Measurements from ENCODE around the gene KAZALD1.

Gene KAZALD1

DNA sequence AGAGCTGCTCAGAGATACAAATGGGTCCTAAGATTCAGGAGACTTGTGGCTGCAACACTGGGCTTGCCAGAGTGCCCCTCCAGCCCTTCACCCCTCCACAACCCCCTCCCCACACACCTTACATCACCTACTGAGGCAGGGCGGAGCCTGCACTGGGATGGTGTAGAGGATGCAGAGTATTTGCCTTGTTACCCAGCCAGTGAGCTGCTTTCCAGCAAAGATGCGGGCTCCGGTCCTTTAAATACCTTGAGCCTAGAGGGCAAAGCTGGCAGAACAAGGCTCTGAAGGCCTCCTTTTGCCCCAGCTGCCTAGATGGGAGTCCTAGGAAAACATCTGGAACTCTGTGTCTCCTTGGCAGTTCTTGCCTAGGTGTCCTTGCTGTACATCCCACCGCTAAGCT lies 34.6 kb downstream of the KAZALD1 start:
- no peak overlapping the region for H2AK5ac ChIP-seq (ENCODE audit: low read length)
- H3K4ac ChIP-seq (ENCODE audit: low read depth, low read length), result no peak overlapping the region
- no peak overlapping the region for H4K8ac ChIP-seq (ENCODE audit: low read depth, low read length)
- H3K9ac ChIP-seq (ENCODE audit: low read length), result no peak overlapping the region
- H3K23ac ChIP-seq (ENCODE audit: low read length), result no peak overlapping the region
- no peak for DNase-seq
- H2BK120ac ChIP-seq (ENCODE audit: insufficient read depth, low read length, poor library complexity), result no peak overlapping the region
- no peak overlapping the region for H2BK5ac ChIP-seq (ENCODE audit: low read depth, low read length, poor library complexity)
- WGBS (ENCODE audit: extremely low coverage, insufficient coverage, insufficient read length), result no CpG with 5 or more reads among the region's 4 CpGs
- H3K79me1 ChIP-seq (ENCODE audit: low read length), result no peaks in the 10 kb centered on the region
- no peaks in the 10 kb centered on the region for H3K9me3 ChIP-seq (ENCODE audit: insufficient read depth, low read depth, low read length)
- no peaks in the 10 kb centered on the region for H3K79me2 ChIP-seq (ENCODE audit: control insufficient read depth, insufficient read depth, low read length, poor library complexity)
- H3K27me3 ChIP-seq (ENCODE audit: insufficient read depth, low read length), result no peaks in the 10 kb centered on the region
- H2AFZ ChIP-seq (ENCODE audit: insufficient read depth, low read length, poor library complexity), result no peak overlapping the region
- no peak overlapping the region for H3K4me3 ChIP-seq (ENCODE audit: low read depth, low read length)
- H3K4me2 ChIP-seq (ENCODE audit: low read length), result no peak overlapping the region
- no peak overlapping the region for H3K18ac ChIP-seq (ENCODE audit: low read length)
- no peak overlapping the region for H4K12ac ChIP-seq (ENCODE audit: low read depth, low read length)
- no peak overlapping the region for H3K14ac ChIP-seq (ENCODE audit: low read length)
- H3K27ac ChIP-seq (ENCODE audit: low read depth, low read length), result no peak overlapping the region
- peaks cover 0 to 2% of the 10 kb centered on the region in 2 experiments for H3K4me1 ChIP-seq (ENCODE audit: control insufficient read depth in 1 of 2, insufficient read depth in 2 of 2, low read length in 2 of 2)
- no peak overlapping the region for H2BK12ac ChIP-seq (ENCODE audit: low read length)
- H4K91ac ChIP-seq (ENCODE audit: low read depth, low read length), result no peak overlapping the region
- H3K36me3 ChIP-seq (ENCODE audit: control insufficient read depth in 1 of 2, insufficient read depth in 2 of 2, low read length in 2 of 2), result no peaks in the 10 kb centered on the region

DNA sequence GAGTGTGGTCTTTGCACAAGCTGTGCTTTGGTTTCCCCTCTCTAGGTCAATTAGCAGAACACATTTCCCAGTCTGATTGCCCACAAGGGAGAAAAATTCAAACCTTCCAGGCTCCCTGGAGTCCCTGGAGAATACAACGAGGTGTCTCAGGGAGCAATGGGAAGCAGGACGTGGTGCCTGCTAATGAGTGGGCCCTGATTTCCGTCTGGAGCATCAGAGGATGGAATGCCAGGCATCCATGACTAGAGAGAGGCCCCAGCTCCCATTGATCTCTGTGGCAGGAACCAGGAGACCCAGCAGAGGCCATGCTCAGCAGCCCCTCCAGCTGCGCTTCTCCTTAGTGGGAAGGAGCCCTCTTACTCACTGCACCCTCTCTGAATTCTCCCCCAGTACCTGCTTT lies 36.1 kb downstream of the KAZALD1 start:
- no peak overlapping the region for H3K4ac ChIP-seq (ENCODE audit: low read depth, low read length)
- no peak overlapping the region for H3K4me3 ChIP-seq (ENCODE audit: low read depth, low read length)
- H2BK120ac ChIP-seq (ENCODE audit: insufficient read depth, low read length, poor library complexity), result no peak overlapping the region
- no CpG with 5 or more reads among the region's 4 CpGs for WGBS (ENCODE audit: extremely low coverage, insufficient coverage, insufficient read length)
- peaks cover 3% of the 10 kb centered on the region for H3K27me3 ChIP-seq (ENCODE audit: insufficient read depth, low read length)
- peaks cover 0 to 2% of the 10 kb centered on the region in 2 experiments for H3K4me1 ChIP-seq (ENCODE audit: control insufficient read depth in 1 of 2, insufficient read depth in 2 of 2, low read length in 2 of 2)
- no peaks in the 10 kb centered on the region for H3K9me3 ChIP-seq (ENCODE audit: insufficient read depth, low read depth, low read length)
- H3K23ac ChIP-seq (ENCODE audit: low read length), result no peak overlapping the region
- H3K27ac ChIP-seq (ENCODE audit: low read depth, low read length), result no peak overlapping the region
- no peak for DNase-seq
- no peak overlapping the region for H2BK5ac ChIP-seq (ENCODE audit: low read depth, low read length, poor library complexity)
- no peak overlapping the region for H2BK12ac ChIP-seq (ENCODE audit: low read length)
- H3K79me2 ChIP-seq (ENCODE audit: control insufficient read depth, insufficient read depth, low read length, poor library complexity), result no peaks in the 10 kb centered on the region
- H3K9ac ChIP-seq (ENCODE audit: low read length), result no peak overlapping the region
- H3K79me1 ChIP-seq (ENCODE audit: low read length), result no peaks in the 10 kb centered on the region
- H2AFZ ChIP-seq (ENCODE audit: insufficient read depth, low read length, poor library complexity), result no peak overlapping the region
- no peak overlapping the region for H3K14ac ChIP-seq (ENCODE audit: low read length)
- H2AK5ac ChIP-seq (ENCODE audit: low read length), result no peak overlapping the region
- no peak overlapping the region for H3K4me2 ChIP-seq (ENCODE audit: low read length)
- no peaks in the 10 kb centered on the region for H3K36me3 ChIP-seq (ENCODE audit: control insufficient read depth in 1 of 2, insufficient read depth in 2 of 2, low read length in 2 of 2)
- no peak overlapping the region for H4K91ac ChIP-seq (ENCODE audit: low read depth, low read length)
- H4K12ac ChIP-seq (ENCODE audit: low read depth, low read length), result no peak overlapping the region
- H4K8ac ChIP-seq (ENCODE audit: low read depth, low read length), result no peak overlapping the region
- no peak overlapping the region for H3K18ac ChIP-seq (ENCODE audit: low read length)

DNA sequence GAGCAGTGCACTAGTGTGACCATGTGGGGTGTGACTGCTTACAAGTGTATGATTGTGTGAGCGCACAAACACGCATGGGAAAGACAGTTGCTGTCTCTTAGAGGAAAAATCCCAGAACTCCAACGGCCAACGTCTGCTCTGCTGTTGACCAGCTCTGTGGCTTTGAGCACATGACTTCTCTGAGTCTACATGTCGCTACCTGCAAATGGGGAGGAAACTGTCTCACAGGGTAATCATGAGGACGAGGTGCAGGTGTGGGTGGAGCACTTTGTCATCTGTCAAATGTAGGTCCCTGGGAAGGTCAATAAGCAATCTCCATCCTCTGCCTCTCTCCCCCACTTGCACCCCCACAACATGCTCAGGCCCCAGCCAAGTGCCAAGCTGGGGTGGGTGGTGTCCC lies 38.1 kb downstream of the KAZALD1 start:
- no peak overlapping the region for H4K12ac ChIP-seq (ENCODE audit: low read depth, low read length)
- H3K18ac ChIP-seq (ENCODE audit: low read length), result no peak overlapping the region
- H3K4me1 ChIP-seq (ENCODE audit: control insufficient read depth in 1 of 2, insufficient read depth in 2 of 2, low read length in 2 of 2), result peaks cover 0 to 2% of the 10 kb centered on the region in 2 experiments
- WGBS (ENCODE audit: extremely low coverage, insufficient coverage, insufficient read length), result no CpG with 5 or more reads among the region's 6 CpGs
- H3K9ac ChIP-seq (ENCODE audit: low read length), result no peak overlapping the region
- no peaks in the 10 kb centered on the region for H3K9me3 ChIP-seq (ENCODE audit: insufficient read depth, low read depth, low read length)
- H2BK120ac ChIP-seq (ENCODE audit: insufficient read depth, low read length, poor library complexity), result no peak overlapping the region
- H3K14ac ChIP-seq (ENCODE audit: low read length), result no peak overlapping the region
- no peak overlapping the region for H3K27ac ChIP-seq (ENCODE audit: low read depth, low read length)
- H4K91ac ChIP-seq (ENCODE audit: low read depth, low read length), result no peak overlapping the region
- no peak overlapping the region for H2BK12ac ChIP-seq (ENCODE audit: low read length)
- no peak for DNase-seq
- no peaks in the 10 kb centered on the region for H3K36me3 ChIP-seq (ENCODE audit: control insufficient read depth in 1 of 2, insufficient read depth in 2 of 2, low read length in 2 of 2)
- H3K4ac ChIP-seq (ENCODE audit: low read depth, low read length), result no peak overlapping the region
- H2BK5ac ChIP-seq (ENCODE audit: low read depth, low read length, poor library complexity), result no peak overlapping the region
- H3K4me2 ChIP-seq (ENCODE audit: low read length), result no peak overlapping the region
- H3K23ac ChIP-seq (ENCODE audit: low read length), result no peak overlapping the region
- no peaks in the 10 kb centered on the region for H3K79me1 ChIP-seq (ENCODE audit: low read length)
- H3K4me3 ChIP-seq (ENCODE audit: low read depth, low read length), result no peak overlapping the region
- no peak overlapping the region for H4K8ac ChIP-seq (ENCODE audit: low read depth, low read length)
- H3K79me2 ChIP-seq (ENCODE audit: control insufficient read depth, insufficient read depth, low read length, poor library complexity), result no peaks in the 10 kb centered on the region
- peaks cover 3% of the 10 kb centered on the region for H3K27me3 ChIP-seq (ENCODE audit: insufficient read depth, low read length)
- H2AFZ ChIP-seq (ENCODE audit: insufficient read depth, low read length, poor library complexity), result no peak overlapping the region
- no peak overlapping the region for H2AK5ac ChIP-seq (ENCODE audit: low read length)

DNA sequence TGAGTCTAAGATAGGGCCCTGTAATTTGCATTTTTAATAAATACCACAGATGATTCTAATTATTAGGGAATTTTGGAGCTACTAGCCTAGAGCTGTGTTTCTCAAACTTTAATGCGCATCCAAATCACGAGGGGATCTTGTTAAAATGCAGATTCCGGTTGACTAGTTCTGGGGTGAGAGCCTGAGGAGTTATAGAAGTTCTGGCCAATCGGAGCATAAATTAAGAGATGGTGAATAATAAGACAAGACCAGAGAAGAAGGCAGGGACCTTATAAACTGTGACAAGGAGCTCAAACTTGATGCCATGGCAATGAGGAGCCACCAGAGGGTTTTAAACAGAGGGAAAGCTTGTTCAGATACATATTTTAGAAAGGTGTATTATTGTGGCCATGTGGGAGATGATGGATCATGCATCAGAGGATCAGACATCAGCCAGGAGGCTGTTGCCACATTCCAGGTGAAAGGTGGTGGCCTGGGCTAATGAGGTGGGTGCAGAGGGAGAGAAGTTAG lies 39.6 kb downstream of the KAZALD1 start:
- no peak overlapping the region for H3K4me3 ChIP-seq (ENCODE audit: low read depth, low read length)
- H3K18ac ChIP-seq (ENCODE audit: low read length), result no peak overlapping the region
- H3K27me3 ChIP-seq (ENCODE audit: insufficient read depth, low read length), result peaks cover 3% of the 10 kb centered on the region
- H2BK5ac ChIP-seq (ENCODE audit: low read depth, low read length, poor library complexity), result no peak overlapping the region
- H3K4me2 ChIP-seq (ENCODE audit: low read length), result no peak overlapping the region
- H3K9ac ChIP-seq (ENCODE audit: low read length), result no peak overlapping the region
- no peak overlapping the region for H3K23ac ChIP-seq (ENCODE audit: low read length)
- no peak overlapping the region for H3K27ac ChIP-seq (ENCODE audit: low read depth, low read length)
- H3K4me1 ChIP-seq (ENCODE audit: control insufficient read depth in 1 of 2, insufficient read depth in 2 of 2, low read length in 2 of 2), result peaks cover 0 to 2% of the 10 kb centered on the region in 2 experiments
- WGBS (ENCODE audit: extremely low coverage, insufficient coverage, insufficient read length), result no CpG with 5 or more reads among the region's 4 CpGs
- DNase-seq, result no peak
- no peak overlapping the region for H4K12ac ChIP-seq (ENCODE audit: low read depth, low read length)
- H3K79me1 ChIP-seq (ENCODE audit: low read length), result no peaks in the 10 kb centered on the region
- no peak overlapping the region for H2BK12ac ChIP-seq (ENCODE audit: low read length)
- no peak overlapping the region for H3K4ac ChIP-seq (ENCODE audit: low read depth, low read length)
- no peaks in the 10 kb centered on the region for H3K36me3 ChIP-seq (ENCODE audit: control insufficient read depth in 1 of 2, insufficient read depth in 2 of 2, low read length in 2 of 2)
- H3K9me3 ChIP-seq (ENCODE audit: insufficient read depth, low read depth, low read length), result no peaks in the 10 kb centered on the region
- no peak overlapping the region for H2AK5ac ChIP-seq (ENCODE audit: low read length)
- H2BK120ac ChIP-seq (ENCODE audit: insufficient read depth, low read length, poor library complexity), result no peak overlapping the region
- H2AFZ ChIP-seq (ENCODE audit: insufficient read depth, low read length, poor library complexity), result no peak overlapping the region
- H4K8ac ChIP-seq (ENCODE audit: low read depth, low read length), result no peak overlapping the region
- no peaks in the 10 kb centered on the region for H3K79me2 ChIP-seq (ENCODE audit: control insufficient read depth, insufficient read depth, low read length, poor library complexity)
- H4K91ac ChIP-seq (ENCODE audit: low read depth, low read length), result no peak overlapping the region
- H3K14ac ChIP-seq (ENCODE audit: low read length), result no peak overlapping the region
